IPS-15b (cell line): ENCODE measurements around the gene PTPRN2.
"Not testable (repeated sequence)": the region's sequence is repeated elsewhere in the genome, so short reads cannot be mapped to it uniquely, and the experiment has no call there.

Experiments
- H3K27me3 ChIP-seq: one replicate; pipeline ENCODE4 v1.6.1; 2013; ENCODE audit warnings: low read length; ENCODE audit not compliant: control insufficient read depth, insufficient read depth
- H3K36me3 ChIP-seq: one replicate; pipeline ENCODE4 v1.6.1; 2013; ENCODE audit warnings: low read length; ENCODE audit not compliant: control insufficient read depth, insufficient read depth
- H3K4me1 ChIP-seq: one replicate; pipeline ENCODE4 v1.6.1; 2013; ENCODE audit warnings: mild to moderate bottlenecking, low read length; ENCODE audit not compliant: control insufficient read depth, insufficient read depth
- H3K4me3 ChIP-seq: one replicate; pipeline ENCODE4 v1.5.1; 2013; ENCODE audit warnings: low read depth, low read length
- H3K9ac ChIP-seq: one replicate; pipeline ENCODE4 v1.6.1; 2013; ENCODE audit warnings: low read depth, mild to moderate bottlenecking, low read length
- H3K9me3 ChIP-seq: one replicate; pipeline ENCODE4 v1.6.1; 2013; ENCODE audit warnings: mild to moderate bottlenecking, low read length; ENCODE audit not compliant: control insufficient read depth, insufficient read depth

The PTPRN2 gene

DNA sequence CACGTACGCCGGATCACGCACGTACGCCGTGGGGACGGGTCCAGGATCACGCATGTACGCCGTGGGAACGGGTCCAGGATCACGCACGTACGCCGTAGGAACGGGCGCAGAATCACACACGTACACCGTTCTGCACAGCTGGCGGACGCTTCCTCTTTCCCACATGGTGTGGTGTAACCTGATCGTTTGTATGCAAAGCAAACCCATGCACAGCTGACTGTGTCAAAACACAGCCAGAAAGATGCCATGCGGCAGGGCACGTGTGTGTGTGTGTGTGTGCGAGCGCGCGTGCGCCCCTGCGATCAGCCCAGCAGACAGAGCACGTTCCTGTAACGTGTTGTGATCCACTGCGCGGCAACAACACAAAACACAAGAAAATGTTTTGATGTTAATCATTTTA lies 677.2 kb downstream of the PTPRN2 start:
- Histone ChIP-seq H3K4me1 (peaks cover 3% of the 10 kb centered on the region), H3K9ac (no peak overlapping the region), H3K36me3 (no peaks in the 10 kb centered on the region), H3K27me3 (no peaks in the 10 kb centered on the region), H3K4me3 (no peak overlapping the region), H3K9me3 (no peaks in the 10 kb centered on the region)

DNA sequence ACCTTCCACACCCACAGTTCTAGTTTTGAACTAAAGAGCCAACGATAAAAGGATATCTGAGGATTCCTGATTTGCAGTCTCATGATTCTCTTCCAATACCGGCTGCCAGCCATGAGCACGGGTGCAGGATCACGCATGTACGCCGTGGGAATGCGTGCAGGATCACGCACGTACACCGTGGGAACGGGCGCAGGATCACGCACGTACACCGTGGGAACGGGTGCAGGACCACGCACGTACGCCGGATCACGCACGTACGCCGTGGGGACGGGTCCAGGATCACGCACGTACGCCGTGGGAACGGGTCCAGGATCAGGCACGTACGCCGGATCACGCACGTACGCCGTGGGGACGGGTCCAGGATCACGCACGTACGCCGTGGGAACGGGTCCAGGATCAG lies 677.6 kb downstream of the PTPRN2 start:
- not testable (repeated sequence) for H3K9me3 ChIP-seq, H3K27me3 ChIP-seq, H3K9ac ChIP-seq, H3K4me3 ChIP-seq, H3K4me1 ChIP-seq, H3K36me3 ChIP-seq

DNA sequence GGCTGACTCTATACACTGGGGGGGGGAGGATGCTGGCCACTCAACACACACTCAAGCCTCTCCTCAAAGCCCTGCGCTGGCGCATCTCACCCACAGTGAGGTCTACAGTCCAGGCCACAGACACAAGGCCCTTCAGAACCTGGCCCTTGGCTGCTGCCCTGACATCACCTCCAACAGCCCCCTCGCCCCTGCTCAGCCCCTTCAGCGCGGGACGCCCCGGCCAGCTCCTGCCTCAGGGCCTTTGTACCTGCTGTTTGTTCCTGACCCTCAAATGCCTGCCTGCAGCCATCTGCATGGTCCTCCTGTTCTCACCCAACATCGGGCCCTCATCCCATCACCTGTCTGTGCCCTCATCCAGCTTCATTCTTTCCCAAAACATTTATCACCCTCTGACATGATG lies 678.3 kb downstream of the PTPRN2 start:
- Histone ChIP-seq H3K9ac (no peak overlapping the region), H3K36me3 (no peaks in the 10 kb centered on the region), H3K9me3 (no peaks in the 10 kb centered on the region), H3K27me3 (no peaks in the 10 kb centered on the region), H3K4me3 (no peak overlapping the region), H3K4me1 (peaks cover 10% of the 10 kb centered on the region)

DNA sequence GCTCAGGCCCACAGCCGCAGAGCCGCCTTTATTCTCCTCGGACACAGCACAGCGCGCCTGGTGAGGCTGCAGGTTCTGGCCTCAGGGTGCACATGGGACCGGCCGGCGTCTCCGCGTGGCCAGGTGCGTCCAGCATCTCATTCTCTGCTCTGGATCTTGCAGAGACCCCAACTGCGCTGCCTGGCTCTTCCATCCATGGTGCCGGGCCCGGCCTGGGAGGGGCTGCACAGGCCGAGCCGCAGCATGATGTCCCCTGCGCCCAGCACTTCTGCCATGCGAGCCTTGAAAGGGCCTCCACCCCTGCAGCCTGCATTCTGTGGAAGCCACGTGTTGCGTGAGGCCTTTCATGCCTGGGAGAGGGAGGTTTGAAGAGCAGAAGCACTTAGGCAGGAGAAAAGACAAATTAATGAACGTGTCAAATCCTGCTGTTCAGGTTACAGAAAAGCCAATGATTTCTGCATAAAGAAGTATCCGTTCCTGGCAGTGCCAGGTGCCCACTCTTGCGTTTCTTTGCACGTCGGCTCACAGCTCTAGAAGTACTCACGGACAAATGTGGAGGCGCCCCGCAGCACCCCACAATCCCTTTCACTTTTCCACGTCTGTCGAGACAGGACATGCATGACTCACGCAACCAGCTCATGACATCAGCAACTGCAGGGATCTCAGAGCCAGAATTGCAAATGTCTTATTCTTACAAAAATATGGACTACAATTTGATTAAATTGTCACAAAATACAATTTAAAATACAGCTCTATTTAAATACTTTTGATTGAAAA lies 679.4 kb downstream of the PTPRN2 start:
- Histone ChIP-seq H3K36me3 (no peaks in the 10 kb centered on the region), H3K4me3 (no peak overlapping the region), H3K9ac (no peak overlapping the region), H3K9me3 (no peaks in the 10 kb centered on the region), H3K27me3 (no peaks in the 10 kb centered on the region), H3K4me1 (peaks cover 10% of the 10 kb centered on the region)

DNA sequence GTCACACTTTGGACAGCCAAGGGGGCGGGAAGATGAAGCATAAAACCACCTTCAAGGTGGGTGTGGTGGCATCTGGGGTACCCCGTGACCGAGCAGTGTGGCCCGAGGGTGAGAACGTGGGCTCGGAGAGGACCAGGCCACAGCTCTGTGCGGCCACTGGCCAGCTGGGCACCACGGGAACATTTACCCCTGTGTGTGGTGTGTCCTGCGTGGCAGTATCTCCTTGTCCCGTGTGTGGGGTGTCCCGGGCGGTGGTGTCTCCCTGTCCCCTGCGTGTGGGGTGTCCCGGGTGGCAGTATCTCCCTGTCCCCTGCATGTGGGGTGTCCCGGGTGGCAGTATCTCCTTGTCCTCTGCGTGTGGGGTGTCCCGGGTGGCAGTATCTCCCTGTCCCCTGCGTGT lies 680.5 kb downstream of the PTPRN2 start:
- Histone ChIP-seq H3K9ac (no peak overlapping the region), H3K27me3 (no peaks in the 10 kb centered on the region)

DNA sequence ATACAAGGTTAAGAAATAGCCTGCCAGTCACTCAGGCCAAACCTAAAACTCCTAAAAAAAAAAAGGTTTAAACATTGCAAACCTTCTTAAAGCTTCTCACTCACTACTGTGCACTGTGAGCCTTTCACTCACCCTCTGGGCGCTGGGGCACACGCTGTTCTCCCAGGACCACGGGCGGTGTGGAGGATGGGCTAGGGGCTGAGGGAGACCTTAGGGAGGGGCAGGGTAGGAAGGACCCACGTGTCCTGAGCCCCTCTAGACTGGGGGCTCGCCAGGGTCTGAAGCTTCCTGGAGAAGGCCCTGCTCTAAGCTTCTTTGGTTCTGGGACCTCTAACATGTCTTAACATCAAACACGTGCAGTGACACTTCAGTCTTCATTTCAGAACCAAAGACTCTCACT lies 681.0 kb downstream of the PTPRN2 start:
- no peak overlapping the region for H3K9ac ChIP-seq
- H3K9me3 ChIP-seq, result no peaks in the 10 kb centered on the region

More for the DNA sequence above, 680.5 kb downstream of the PTPRN2 start:
- Histone ChIP-seq H3K4me1 (peaks cover 10% of the 10 kb centered on the region), H3K9me3 (no peaks in the 10 kb centered on the region), H3K4me3 (no peak overlapping the region), H3K36me3 (no peaks in the 10 kb centered on the region)

DNA sequence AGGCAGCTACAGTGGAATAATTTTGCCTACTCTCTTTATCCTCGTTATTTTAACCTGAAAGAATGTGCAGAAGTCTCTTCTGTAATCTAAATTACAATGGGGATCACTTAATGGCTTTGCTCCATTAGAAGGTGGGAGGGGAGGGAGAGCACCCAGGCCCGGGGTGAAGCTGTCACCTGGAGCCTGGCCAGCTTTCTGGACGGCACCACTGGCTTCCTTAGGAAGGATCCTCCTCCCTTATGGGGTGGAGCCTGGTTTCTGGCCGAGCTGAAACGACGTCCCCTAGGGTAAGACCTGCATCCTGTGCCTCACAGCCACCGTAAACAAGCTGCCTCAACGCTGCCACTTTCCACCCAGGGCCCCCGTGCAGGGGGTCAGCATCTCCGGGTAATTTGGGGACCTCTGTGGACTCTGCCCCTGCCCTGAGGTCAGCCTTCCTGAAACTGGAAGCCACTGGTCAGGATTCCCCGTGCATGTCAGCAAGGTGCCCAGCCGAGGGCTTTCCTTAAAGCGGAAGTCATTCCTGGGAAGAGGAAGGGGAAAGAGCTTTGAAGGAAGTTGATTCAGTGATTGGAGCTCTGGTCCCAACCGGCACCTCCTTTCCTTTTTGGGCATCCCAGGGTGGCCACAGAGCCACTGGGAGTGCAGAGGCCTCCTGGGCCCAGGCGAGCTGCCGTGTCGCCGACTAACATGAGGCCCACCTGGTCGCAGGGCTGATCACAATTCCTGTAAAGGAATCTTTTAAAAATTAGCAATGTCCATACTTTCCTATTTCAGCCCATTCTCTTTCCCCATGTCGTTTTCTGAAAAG lies 681.8 kb downstream of the PTPRN2 start:
- no peak overlapping the region for H3K9ac ChIP-seq
- no peaks in the 10 kb centered on the region for H3K9me3 ChIP-seq
- peaks cover 10% of the 10 kb centered on the region for H3K4me1 ChIP-seq
- no peaks in the 10 kb centered on the region for H3K27me3 ChIP-seq
- H3K36me3 ChIP-seq, result no peaks in the 10 kb centered on the region
- no peak overlapping the region for H3K4me3 ChIP-seq

More for the DNA sequence above, 681.0 kb downstream of the PTPRN2 start:
- no peaks in the 10 kb centered on the region for H3K27me3 ChIP-seq
- no peak overlapping the region for H3K4me3 ChIP-seq
- H3K36me3 ChIP-seq, result no peaks in the 10 kb centered on the region
- peaks cover 10% of the 10 kb centered on the region for H3K4me1 ChIP-seq

DNA sequence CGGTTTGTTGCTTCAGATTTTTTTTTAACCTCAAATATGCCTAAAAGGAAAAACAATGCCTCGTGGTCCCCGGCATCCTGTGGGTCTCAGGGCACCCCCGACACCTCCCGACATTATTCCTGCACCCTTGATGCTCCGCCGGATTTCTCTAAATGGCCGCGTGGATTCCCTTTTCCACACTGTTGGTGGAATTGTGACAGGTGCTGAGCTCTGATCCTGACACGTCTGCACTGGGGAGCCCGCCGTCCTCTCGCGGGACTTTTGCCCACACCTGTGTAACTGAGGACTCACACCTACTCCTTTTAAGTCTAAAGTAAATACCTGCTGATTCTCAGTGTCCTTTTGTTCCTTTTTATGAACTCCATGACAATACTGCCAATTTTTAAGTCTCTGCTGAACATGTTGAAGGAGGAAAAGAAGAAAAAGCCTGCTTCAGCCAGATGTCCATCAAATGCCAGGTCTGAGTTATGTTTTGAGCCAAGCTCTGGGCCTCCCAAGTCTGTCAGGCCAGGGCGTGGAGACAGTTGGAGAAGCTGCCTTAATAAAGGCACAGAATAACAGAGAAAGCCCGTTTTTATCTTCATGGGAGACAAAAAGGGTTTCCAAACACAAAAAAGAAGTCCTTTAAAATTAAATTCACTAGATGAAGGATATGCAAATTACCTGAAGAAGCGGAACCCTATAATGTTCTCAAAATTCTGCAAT lies 682.6 kb downstream of the PTPRN2 start:
- Histone ChIP-seq H3K9ac (no peak overlapping the region), H3K9me3 (no peaks in the 10 kb centered on the region), H3K27me3 (no peaks in the 10 kb centered on the region), H3K4me1 (peaks cover 10% of the 10 kb centered on the region), H3K36me3 (no peaks in the 10 kb centered on the region), H3K4me3 (no peak overlapping the region)

DNA sequence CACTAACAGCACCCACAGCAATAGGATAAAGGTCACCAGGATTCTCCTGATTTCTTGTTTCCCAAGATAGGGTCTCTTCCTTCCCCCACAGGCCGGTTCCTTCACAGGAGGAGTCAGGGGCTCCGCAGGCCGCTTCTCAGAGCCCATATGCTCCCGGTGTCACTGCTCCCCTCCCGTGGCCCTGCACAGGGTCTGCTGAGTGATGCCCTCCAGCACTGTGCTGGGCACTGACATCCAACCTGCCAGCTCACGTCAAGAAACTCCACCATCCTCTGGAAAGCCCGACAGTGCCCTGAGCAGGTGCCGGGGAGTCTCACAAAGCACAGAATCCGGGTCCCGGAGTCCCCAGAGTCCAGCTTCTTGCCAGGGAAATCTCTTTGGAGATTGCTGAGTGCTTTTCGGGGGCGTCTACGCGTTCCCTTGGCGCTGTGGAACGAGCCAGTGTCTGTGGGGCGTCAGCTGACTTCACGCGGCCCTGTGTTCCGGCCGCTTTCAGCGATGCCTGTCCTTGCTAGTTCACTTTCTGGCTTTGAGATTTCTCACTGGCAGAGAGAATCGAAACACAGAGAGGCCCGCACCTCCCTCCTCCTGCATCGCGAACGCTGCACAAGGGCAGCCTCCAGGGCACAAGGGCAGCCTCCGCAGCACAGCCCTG lies 683.3 kb downstream of the PTPRN2 start:
- H3K9ac ChIP-seq, result peak overlapping the region; percentile 12
- H3K27me3 ChIP-seq, result no peaks in the 10 kb centered on the region
- H3K4me3 ChIP-seq, result no peak overlapping the region
- H3K9me3 ChIP-seq, result no peaks in the 10 kb centered on the region
- peaks cover 11% of the 10 kb centered on the region for H3K4me1 ChIP-seq
- no peaks in the 10 kb centered on the region for H3K36me3 ChIP-seq

DNA sequence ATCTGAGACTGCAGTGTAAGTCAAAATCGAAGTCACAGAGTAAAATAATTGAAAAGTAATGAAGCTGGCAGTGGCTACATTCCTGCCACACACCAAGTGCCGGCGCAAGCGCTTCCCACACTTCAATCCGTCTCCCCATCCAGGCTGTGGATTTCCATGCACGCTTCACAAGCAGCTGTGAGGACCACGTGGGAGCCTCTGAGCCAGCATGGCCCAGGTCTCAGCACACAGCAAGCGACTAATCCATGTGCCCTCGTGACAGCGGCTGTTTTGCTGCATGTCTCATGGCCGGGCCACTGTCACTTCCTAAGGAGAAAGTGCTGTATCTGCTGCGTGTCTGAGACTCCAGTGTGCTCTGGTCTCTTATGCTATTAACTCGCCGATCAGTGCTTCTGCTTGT lies 683.9 kb downstream of the PTPRN2 start:
- Histone ChIP-seq H3K36me3 (no peaks in the 10 kb centered on the region), H3K4me1 (peaks cover 13% of the 10 kb centered on the region), H3K27me3 (no peaks in the 10 kb centered on the region), H3K4me3 (no peak overlapping the region), H3K9ac (no peak overlapping the region), H3K9me3 (no peaks in the 10 kb centered on the region)

DNA sequence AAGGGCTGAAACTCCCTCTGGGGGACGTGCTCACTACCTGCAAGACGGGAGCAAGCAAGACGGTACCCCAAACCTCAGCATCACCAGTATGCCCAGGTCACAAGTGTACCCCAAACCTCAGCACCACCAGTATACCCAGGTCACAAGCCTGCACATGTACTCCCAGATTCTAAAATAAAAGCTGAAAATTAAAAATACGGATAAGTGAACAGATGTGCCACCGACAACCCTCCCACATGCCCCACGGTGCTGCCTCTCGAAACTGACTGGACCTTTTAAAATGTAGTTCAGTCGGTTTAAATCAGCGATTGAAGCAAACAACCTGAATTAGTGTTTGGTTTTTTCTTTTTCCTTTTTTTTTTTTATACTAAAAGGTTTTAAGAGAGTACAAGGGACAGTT lies 684.3 kb downstream of the PTPRN2 start:
- Histone ChIP-seq H3K9ac (no peak overlapping the region), H3K36me3 (no peaks in the 10 kb centered on the region), H3K27me3 (no peaks in the 10 kb centered on the region), H3K4me1 (peaks cover 13% of the 10 kb centered on the region), H3K9me3 (no peaks in the 10 kb centered on the region), H3K4me3 (no peak overlapping the region)
